Posterior vena cava (tissue), 2 donors: ENCODE results near the gene EFHC2. TPM values are rescaled to one million over a fixed set of nuclear protein-coding genes. Genes with fewer than 3 reads are reported as not detected.

ENCODE experiments used
- total RNA-seq, 2 donors: library from RNA; stranded (reverse); fragmentation: NEBNext Ultra II Directional; extraction: Animal tissue kit (Norgen Biotek cat#: 25700); gene quantifications; one replicate each; pipeline ENCODE4 v1.2.1, GENCODE V29; 2021
- donor health status: DM: yes; HTN: yes; CAD: no.
- donor health status: DM: yes; HTN: yes; CAD: no.

Gene EFHC2
- total RNA-seq, 2 donors from 2014 or later = 1.4 to 3.0 TPM

Other genes starting within 250 kb of the EFHC2 start
- gene FUNDC1, start 199.2 kb upstream of the EFHC2 start, total RNA-seq = 1 to 10 TPM; 7.4 to 8.4 TPM